Natural killer cell (primary cell): ENCODE results near the gene INPP5A. TPM values are rescaled to one million over a fixed set of nuclear protein-coding genes. Genes with fewer than 3 reads are reported as not detected.

ENCODE experiments used
- ATAC-seq, 3 donors: fragments of 150-1000 bp in 2 of 3; fragments of 200-7000 bp in 1 of 3; cut with Tn5 transposase; 1 replicate in 1 of 3; 2 replicates in 2 of 3; pipeline ENCODE4 v1.10.0; 2021; ENCODE audit warnings: mild to moderate bottlenecking in 2 of 3, moderate library complexity in 2 of 3
- DNase-seq, 2 donors: peaks; one replicate each; pipeline versions ENCODE4 v3.0.0 to v3.0.0-alpha.2; 2013 to 2021; ENCODE audit warnings: mixed read lengths in 1 of 2
- H3K27ac ChIP-seq: one replicate; pipeline ENCODE4 v1.5.1; 2013; ENCODE audit warnings: mild to moderate bottlenecking, low read length
- H3K27me3 ChIP-seq: one replicate; pipeline ENCODE4 v1.6.1; 2013; ENCODE audit warnings: low read length; ENCODE audit not compliant: control insufficient read depth, insufficient read depth
- H3K36me3 ChIP-seq: one replicate; pipeline ENCODE4 v1.6.1; 2013; ENCODE audit warnings: low read length; ENCODE audit not compliant: control insufficient read depth, insufficient read depth
- H3K4me1 ChIP-seq: one replicate; pipeline ENCODE4 v1.6.1; 2013; ENCODE audit warnings: low read length; ENCODE audit not compliant: control insufficient read depth, insufficient read depth
- H3K4me3 ChIP-seq: one replicate; pipeline ENCODE4 v1.5.1; 2013; ENCODE audit warnings: low read length
- H3K9me3 ChIP-seq: one replicate; pipeline ENCODE4 v1.6.1; 2013; ENCODE audit warnings: low read length; ENCODE audit not compliant: control insufficient read depth, insufficient read depth
- H3K27ac Mint-ChIP-seq, 2 donors: one replicate each; pipeline ENCODE4 v1.8.0; 2022; ENCODE audit warnings: mild to moderate bottlenecking in 2 of 2, mixed read lengths in 2 of 2, moderate library complexity in 1 of 2
- H3K27me3 Mint-ChIP-seq, 2 donors: one replicate each; pipeline ENCODE4 v1.8.0; 2022; ENCODE audit warnings: low read depth in 2 of 2, mixed read lengths in 2 of 2
- H3K36me3 Mint-ChIP-seq: one replicate; pipeline ENCODE4 v1.8.0; 2022; ENCODE audit warnings: mixed read lengths
- H3K4me1 Mint-ChIP-seq, 2 donors: one replicate each; pipeline ENCODE4 v1.8.0; 2022; ENCODE audit warnings: mixed read lengths in 2 of 2
- H3K4me3 Mint-ChIP-seq: one replicate; pipeline ENCODE4 v1.8.0; 2022; ENCODE audit warnings: mild to moderate bottlenecking, moderate library complexity, mixed read lengths
- H3K9me3 Mint-ChIP-seq, 2 donors: one replicate each; pipeline ENCODE4 v1.8.0; 2022; ENCODE audit warnings: mixed read lengths in 2 of 2
- WGBS: methylation state at CpG from one replicate; pipeline ENCODE4 v1.1.7; 2013; ENCODE audit warnings: missing lambda C conversion rate; ENCODE audit not compliant: insufficient coverage; 5-methylcytosine and 5-hydroxymethylcytosine counted together
- intact Hi-C: fragments of 100-400 bp; cut with micrococcal nuclease; formaldehyde crosslinking; loops from one replicate; pipeline ENCODE4 v1.14.2; 2022
- total RNA-seq, 4 donors: library from RNA; stranded (reverse); fragments of 120-200 nt in 1 of 4; gene quantifications; one replicate each; pipeline versions ENCODE4 v1.2.3 to v1.2.4, GENCODE V29; 2013 to 2022
- TF ChIP-seq, protein P1 (sequence below): fragments of 200-600 bp; IDR thresholded peaks from one replicate; pipeline ENCODE4 v1.8.0; 2022; ENCODE audit warnings: antibody characterized with exemption

The INPP5A gene
- total RNA-seq, 3 donors from 2014 or later (not counting 1 experiment from before 2014, with no cell fraction given) = 12.6 to 38.6 (median 18.6) TPM

DNA sequence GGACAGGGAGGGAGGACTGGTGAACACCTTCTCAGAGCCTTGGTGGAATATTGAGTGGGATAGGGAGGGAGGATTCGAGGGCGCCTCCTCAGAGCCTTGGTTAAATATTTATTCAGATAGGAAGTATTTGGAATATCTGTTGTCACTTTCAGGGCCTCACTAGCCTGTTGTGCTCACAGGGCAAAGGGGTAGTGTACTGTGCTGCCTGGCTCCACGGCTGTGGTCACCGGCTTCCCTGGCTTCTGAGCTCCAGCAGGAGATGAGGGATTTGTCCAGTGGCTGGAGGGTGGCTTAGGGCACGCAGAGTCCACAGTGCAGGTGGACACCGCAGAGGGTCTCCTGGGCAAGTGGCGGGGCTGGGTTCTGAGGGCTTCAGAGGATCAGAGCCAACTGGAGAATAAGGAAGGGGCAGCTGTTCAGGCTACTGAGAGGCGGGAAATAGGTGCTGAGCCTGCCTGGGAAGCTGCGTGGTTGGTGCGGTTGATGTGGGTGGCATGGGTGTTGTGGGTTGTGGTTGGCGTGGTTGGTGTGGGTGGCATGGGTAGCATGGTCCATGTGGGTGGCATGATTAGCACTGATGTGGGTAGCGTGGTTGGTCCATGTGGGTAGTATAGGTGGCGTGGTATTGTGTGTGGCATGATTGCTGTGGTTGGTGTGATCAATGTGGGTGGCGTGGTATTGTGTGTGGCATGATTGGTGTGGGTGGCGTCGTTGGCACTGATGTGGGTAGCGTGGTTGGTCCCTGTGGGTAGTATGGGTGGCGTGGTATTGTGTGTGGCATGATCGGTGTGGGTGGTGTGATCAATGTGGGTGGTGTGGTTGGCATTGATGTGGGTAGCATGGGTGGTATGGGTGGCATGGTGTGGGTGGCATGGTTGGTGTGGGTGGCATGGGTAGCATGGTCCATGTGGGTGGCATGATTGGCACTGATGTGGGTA lies 16.7 kb downstream of the INPP5A start:
- Mint-ChIP-seq H3K27ac (no peak overlapping the region), H3K4me3 (no peak overlapping the region), H3K27me3 (peaks cover 6 to 10% of the 10 kb centered on the region in 2 donors), H3K36me3 (no peaks in the 10 kb centered on the region), H3K4me1 (peaks cover 18 to 26% of the 10 kb centered on the region in 2 donors), H3K9me3 (no peaks in the 10 kb centered on the region)
- TF ChIP-seq, protein P1, sequence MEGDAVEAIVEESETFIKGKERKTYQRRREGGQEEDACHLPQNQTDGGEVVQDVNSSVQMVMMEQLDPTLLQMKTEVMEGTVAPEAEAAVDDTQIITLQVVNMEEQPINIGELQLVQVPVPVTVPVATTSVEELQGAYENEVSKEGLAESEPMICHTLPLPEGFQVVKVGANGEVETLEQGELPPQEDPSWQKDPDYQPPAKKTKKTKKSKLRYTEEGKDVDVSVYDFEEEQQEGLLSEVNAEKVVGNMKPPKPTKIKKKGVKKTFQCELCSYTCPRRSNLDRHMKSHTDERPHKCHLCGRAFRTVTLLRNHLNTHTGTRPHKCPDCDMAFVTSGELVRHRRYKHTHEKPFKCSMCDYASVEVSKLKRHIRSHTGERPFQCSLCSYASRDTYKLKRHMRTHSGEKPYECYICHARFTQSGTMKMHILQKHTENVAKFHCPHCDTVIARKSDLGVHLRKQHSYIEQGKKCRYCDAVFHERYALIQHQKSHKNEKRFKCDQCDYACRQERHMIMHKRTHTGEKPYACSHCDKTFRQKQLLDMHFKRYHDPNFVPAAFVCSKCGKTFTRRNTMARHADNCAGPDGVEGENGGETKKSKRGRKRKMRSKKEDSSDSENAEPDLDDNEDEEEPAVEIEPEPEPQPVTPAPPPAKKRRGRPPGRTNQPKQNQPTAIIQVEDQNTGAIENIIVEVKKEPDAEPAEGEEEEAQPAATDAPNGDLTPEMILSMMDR = no peak
- intact Hi-C loops = loop anchor here (2.0 kb wide), 1 partner anchor 14 kb away; no protein-coding TSS in a partner anchor
- 78% methylated on average over 19 of the region's 19 CpGs for WGBS
- peaks cover 55% of the 10 kb centered on the region for H3K4me1 ChIP-seq
- peaks cover 7% of the 10 kb centered on the region for H3K9me3 ChIP-seq
- no peak overlapping the region for H3K4me3 ChIP-seq
- ATAC-seq (no peak), DNase-seq (peak in 1 of 2 donors; percentile 22)
- H3K36me3 ChIP-seq = no peaks in the 10 kb centered on the region
- H3K27me3 ChIP-seq = no peaks in the 10 kb centered on the region
- peak overlapping the region; percentile 68 for H3K27ac ChIP-seq

DNA sequence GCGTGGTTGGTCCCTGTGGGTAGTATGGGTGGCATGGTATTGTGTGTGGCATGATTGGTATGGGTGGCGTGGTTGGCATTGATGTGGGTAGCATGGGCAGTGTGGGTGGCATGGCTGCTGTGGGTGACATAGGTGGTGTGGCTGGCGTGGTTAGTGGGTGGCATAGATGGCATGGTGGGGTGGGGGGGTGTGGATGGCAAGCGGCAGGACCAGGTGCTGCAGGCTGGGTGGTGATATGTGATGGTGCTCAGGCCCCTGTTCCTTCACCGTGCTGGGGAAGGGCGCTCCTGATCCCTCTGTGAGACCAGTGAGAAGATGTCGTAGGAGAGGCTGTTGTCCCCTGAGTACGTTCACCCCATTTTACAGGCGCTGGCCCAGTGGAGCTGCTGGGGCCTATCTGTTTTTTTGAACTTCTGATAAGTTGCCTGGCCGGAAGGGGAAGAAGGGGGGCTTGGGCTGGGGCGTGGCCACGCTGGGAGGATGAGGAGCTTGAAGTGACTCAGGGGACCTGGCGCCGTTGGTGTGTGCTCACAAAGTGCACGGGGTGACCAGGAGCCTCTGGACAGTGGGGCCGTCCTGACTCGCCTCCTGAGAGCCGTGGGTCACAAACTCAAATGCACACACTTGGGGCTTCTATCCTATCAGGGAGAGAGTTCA lies 17.5 kb downstream of the INPP5A start:
- intact Hi-C loops = loop anchor here (2.0 to 5.0 kb wide), 3 partner anchors 14 to 62 kb away; no protein-coding TSS in a partner anchor
- Mint-ChIP-seq H3K4me1 (peaks cover 26 to 32% of the 10 kb centered on the region in 2 donors), H3K27me3 (peaks cover 11 to 18% of the 10 kb centered on the region in 2 donors), H3K9me3 (no peaks in the 10 kb centered on the region), H3K36me3 (no peaks in the 10 kb centered on the region), H3K27ac (no peak overlapping the region), H3K4me3 (no peak overlapping the region)
- H3K27me3 ChIP-seq = no peaks in the 10 kb centered on the region
- TF ChIP-seq, protein P1 = no peak
- DNase-seq = peak; percentile 64
- no peaks in the 10 kb centered on the region for H3K36me3 ChIP-seq
- H3K9me3 ChIP-seq = peaks cover 7% of the 10 kb centered on the region
- H3K4me1 ChIP-seq = peaks cover 54% of the 10 kb centered on the region
- ATAC-seq = peak; percentile 59 to 74 (median 62)
- H3K4me3 ChIP-seq = peak overlapping the region; percentile 21
- 32% methylated on average over 18 of the region's 18 CpGs for WGBS
- H3K27ac ChIP-seq = peak overlapping the region; percentile 68

DNA sequence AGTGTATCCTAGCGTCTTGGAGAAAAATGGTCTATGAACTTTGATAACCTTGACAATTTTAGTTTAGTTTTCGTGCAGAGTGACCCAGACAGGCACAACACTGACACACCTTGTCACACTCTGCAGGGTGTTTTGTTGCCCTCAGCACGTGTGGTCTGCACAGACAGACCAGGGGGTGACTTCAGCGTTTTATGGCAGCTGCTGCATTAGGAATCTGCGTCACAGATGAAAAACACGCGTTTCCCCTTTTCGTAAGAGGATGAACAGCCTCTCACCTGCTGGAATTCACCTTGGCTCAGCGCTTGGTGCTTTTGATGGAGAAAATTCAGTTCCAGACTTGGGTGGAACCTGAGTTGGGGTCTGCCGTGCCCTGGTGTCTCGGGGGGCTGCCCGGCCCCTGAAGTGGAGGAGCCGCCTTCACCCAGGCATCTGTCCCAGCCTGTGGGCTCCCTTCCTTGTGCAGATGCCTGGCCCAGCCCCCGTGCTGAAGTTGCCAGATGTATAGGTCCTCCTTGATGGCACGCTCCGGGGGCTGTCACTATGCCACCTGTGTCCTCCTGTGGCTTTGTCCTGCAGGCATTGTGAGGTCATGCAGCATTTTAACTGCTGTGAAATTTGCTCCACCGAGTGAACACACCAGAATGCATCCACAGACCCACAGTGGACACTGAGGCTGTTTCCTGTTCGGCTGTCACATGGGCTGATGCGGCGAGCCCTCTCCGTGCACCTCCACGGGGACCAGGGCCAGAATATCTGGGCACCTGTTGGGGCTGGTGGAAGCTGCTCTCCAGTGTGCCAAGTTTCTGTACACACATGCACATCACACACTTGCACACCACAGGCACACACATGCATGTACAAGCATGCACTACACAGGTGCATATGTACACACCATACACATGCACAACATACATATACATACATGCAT lies 18.3 kb downstream of the INPP5A start:
- no peaks in the 10 kb centered on the region for H3K9me3 Mint-ChIP-seq
- peak overlapping the region; percentile 21 for H3K4me3 ChIP-seq
- H3K27me3 ChIP-seq = no peaks in the 10 kb centered on the region
- H3K27ac ChIP-seq = peak overlapping the region; percentile 68
- no peaks in the 10 kb centered on the region for H3K36me3 ChIP-seq
- H3K4me3 Mint-ChIP-seq = peak overlapping the region; percentile 42
- H3K4me1 ChIP-seq = peaks cover 46% of the 10 kb centered on the region
- H3K4me1 Mint-ChIP-seq = peaks cover 23 to 29% of the 10 kb centered on the region in 2 donors
- intact Hi-C loops = loop anchor here (2.0 to 5.0 kb wide), 3 partner anchors 15 to 61 kb away; no protein-coding TSS in a partner anchor
- peak overlapping the region in 1 of 2 donors; percentile 46 for H3K27ac Mint-ChIP-seq
- peaks cover 7% of the 10 kb centered on the region for H3K9me3 ChIP-seq
- DNase-seq (peak in 1 of 2 donors; percentile 49), ATAC-seq (peak; percentile 33 to 51 (median 45))
- TF ChIP-seq, protein P1 = no peak
- H3K36me3 Mint-ChIP-seq = no peaks in the 10 kb centered on the region
- peaks cover 11 to 22% of the 10 kb centered on the region in 2 donors for H3K27me3 Mint-ChIP-seq
- 59% methylated on average over 22 of the region's 22 CpGs for WGBS
